Tibial nerve (tissue), 4 donors: ENCODE data around the gene SLC36A4. TPM values are rescaled to one million over a fixed set of nuclear protein-coding genes. Genes with fewer than 3 reads are reported as not detected.

ENCODE experiments used
- DNase-seq, 2 donors: peaks; one replicate each; pipeline ENCODE4 v3.0.0-alpha.2; 2019; ENCODE audit warnings: low spot score in 2 of 2
- H3K27ac ChIP-seq, 4 donors: fragments of 200-600 bp; sonication (generic) in 3 of 4; one replicate each; pipeline ENCODE4 v1.5.1; 2017 to 2019; ENCODE audit warnings: mild to moderate bottlenecking in 1 of 4
- H3K27me3 ChIP-seq, 2 donors: fragments of 200-600 bp; sonication (generic) in 1 of 2; one replicate each; pipeline versions ENCODE4 v1.5.1 to v1.6.0; 2017 to 2019
- H3K36me3 ChIP-seq, 3 donors: fragments of 200-600 bp; sonication (generic); one replicate each; pipeline ENCODE4 v1.5.1; 2018 to 2019
- H3K4me1 ChIP-seq, 4 donors: fragments of 200-600 bp; sonication (generic) in 3 of 4; one replicate each; pipeline ENCODE4 v1.5.1; 2017 to 2019
- H3K4me3 ChIP-seq, 4 donors: fragments of 200-600 bp; sonication (generic) in 3 of 4; one replicate each; pipeline ENCODE4 v1.5.1; 2017 to 2019; ENCODE audit warnings: mild to moderate bottlenecking in 1 of 4, moderate library complexity in 1 of 4
- H3K9me3 ChIP-seq, 4 donors: fragments of 200-600 bp; sonication (generic) in 3 of 4; one replicate each; pipeline ENCODE4 v1.5.1; 2017 to 2019
- CTCF ChIP-seq, 5 experiments: fragments of 200-600 bp in 3 of 5; fragments of 450-650 bp in 2 of 5; sonication (generic) in 3 of 5; IDR thresholded peaks; one replicate each; pipeline ENCODE4 v1.5.1; 2016 to 2019; ENCODE audit warnings: antibody characterized with exemption in 5 of 5, mild to moderate bottlenecking in 3 of 5, moderate library complexity in 2 of 5
- EP300 ChIP-seq, 2 donors: sonication (generic); formaldehyde crosslinking; IDR thresholded peaks; one replicate each; pipeline ENCODE4 v1.6.1; 2017; ENCODE audit warnings: antibody characterized with exemption in 2 of 2, mild to moderate bottlenecking in 1 of 2
- POLR2A ChIP-seq, 2 donors: fragments of 450-650 bp; IDR thresholded peaks; one replicate each; pipeline ENCODE4 v1.6.1; 2017; ENCODE audit warnings: antibody characterized with exemption in 2 of 2, mild to moderate bottlenecking in 2 of 2, moderate library complexity in 2 of 2
- WGBS, 2 donors: methylation state at CpG; one replicate each; pipeline ENCODE4 v1.1.5; 2018; 5-methylcytosine and 5-hydroxymethylcytosine counted together
- total RNA-seq, 4 donors: library from RNA; depleted of rRNA; stranded (reverse); fragments of >200 nt; gene quantifications; one replicate each; pipeline ENCODE4 v1.1.0, GENCODE V29; 2016

Gene SLC36A4
- total RNA-seq, 4 donors from 2014 or later = 8.8 to 16.5 (median 12.6) TPM

- TF ChIP-seq POLR2A (IDR thresholded peaks at IDR 0.05) (no peak), CTCF (IDR thresholded peaks at IDR 0.05) (no peak), EP300 (IDR thresholded peaks at IDR 0.05) (no peak)
- no peaks in the 10 kb centered on the region for H3K9me3 ChIP-seq
- H3K4me3 ChIP-seq = no peak overlapping the region
- H3K27ac ChIP-seq = no peak overlapping the region
- H3K36me3 ChIP-seq = no peaks in the 10 kb centered on the region
- no peaks in the 10 kb centered on the region for H3K27me3 ChIP-seq
- H3K4me1 ChIP-seq = no peaks in the 10 kb centered on the region
- no peak for DNase-seq
These were observed 22.3 kb upstream of the SLC36A4 start for GRCh38 chr11:93220078-93220477.

- Histone ChIP-seq H3K36me3 (no peaks in the 10 kb centered on the region), H3K4me1 (no peaks in the 10 kb centered on the region), H3K9me3 (no peaks in the 10 kb centered on the region), H3K27ac (no peak overlapping the region), H3K27me3 (no peaks in the 10 kb centered on the region), H3K4me3 (no peak overlapping the region)
- no peak for DNase-seq
- TF ChIP-seq EP300 (IDR thresholded peaks at IDR 0.05) (no peak), CTCF (IDR thresholded peaks at IDR 0.05) (no peak), POLR2A (IDR thresholded peaks at IDR 0.05) (no peak)
- WGBS, 2 donors = 60 to 78% methylated on average over 2 of the region's 2 CpGs
These were observed 21.6 kb upstream of the SLC36A4 start for GRCh38 chr11:93219440-93219839.

GRCh38 chr11:93216511-93217101, 18.8 kb upstream of the SLC36A4 start:
- TF ChIP-seq POLR2A (IDR thresholded peaks at IDR 0.05) (no peak), CTCF (IDR thresholded peaks at IDR 0.05) (no peak), EP300 (IDR thresholded peaks at IDR 0.05) (no peak)
- 58 to 63% methylated on average over 5 of the region's 5 CpGs for WGBS, 2 donors
- Histone ChIP-seq H3K4me1 (no peaks in the 10 kb centered on the region), H3K36me3 (no peaks in the 10 kb centered on the region), H3K27ac (no peak overlapping the region), H3K9me3 (no peaks in the 10 kb centered on the region), H3K4me3 (no peak overlapping the region), H3K27me3 (no peaks in the 10 kb centered on the region)
- DNase-seq = no peak

GRCh38 chr11:93213622-93214021, 15.8 kb upstream of the SLC36A4 start:
- TF ChIP-seq CTCF (IDR thresholded peaks at IDR 0.05) (no peak), EP300 (IDR thresholded peaks at IDR 0.05) (no peak), POLR2A (IDR thresholded peaks at IDR 0.05) (no peak)

GRCh38 chr11:93212094-93212493, 14.3 kb upstream of the SLC36A4 start:
- Histone ChIP-seq H3K27me3 (no peaks in the 10 kb centered on the region), H3K27ac (no peak overlapping the region), H3K9me3 (peaks cover 0 to 21% (median 4%) of the 10 kb centered on the region in 4 donors), H3K4me1 (no peaks in the 10 kb centered on the region), H3K36me3 (no peaks in the 10 kb centered on the region), H3K4me3 (no peak overlapping the region)
- TF ChIP-seq EP300 (IDR thresholded peaks at IDR 0.05) = no peak
- TF ChIP-seq POLR2A (IDR thresholded peaks at IDR 0.05) = no peak
- TF ChIP-seq CTCF (IDR thresholded peaks at IDR 0.05) = no peak
- DNase-seq = no peak
- 59 to 75% methylated on average over 4 of the region's 4 CpGs for WGBS, 2 donors

More at GRCh38 chr11:93213622-93214021, 15.8 kb upstream of the SLC36A4 start:
- H3K4me1 ChIP-seq = no peaks in the 10 kb centered on the region
- H3K27me3 ChIP-seq = no peaks in the 10 kb centered on the region
- no peak overlapping the region for H3K27ac ChIP-seq
- H3K9me3 ChIP-seq = peaks cover 0 to 11% (median 2%) of the 10 kb centered on the region in 4 donors
- no peaks in the 10 kb centered on the region for H3K36me3 ChIP-seq
- DNase-seq = no peak
- H3K4me3 ChIP-seq = no peak overlapping the region
